Keratinocyte (primary cell): ENCODE results near the gene SLC24A5. TPM values are rescaled to one million over a fixed set of nuclear protein-coding genes. Genes with fewer than 3 reads are reported as not detected.

ENCODE experiments used
- DNase-seq: peaks from one replicate; pipeline ENCODE4 v3.0.0-alpha.2; 2011; ENCODE audit warnings: low read depth, missing footprints, low spot score
- FAIRE-seq: peaks from 2 replicates; lab custom pipeline; 2011; peaks lifted over from hg19 to GRCh38; lab: Jason Lieb, UNC
- H2AFZ ChIP-seq: 2 replicates; pipeline ENCODE4 v1.6.0; 2012; ENCODE audit warnings: low read length, control low read depth, inconsistent platforms; ENCODE audit not compliant: control insufficient read depth
- H3K27ac ChIP-seq: 2 replicates; pipeline ENCODE4 v1.5.1; 2011; ENCODE audit warnings: low read length; ENCODE audit not compliant: control insufficient read depth, insufficient read depth
- H3K27me3 ChIP-seq: 3 replicates; pipeline ENCODE4 v1.6.0; 2011; ENCODE audit warnings: low read length; ENCODE audit not compliant: control insufficient read depth, insufficient read depth; ENCODE audit errors: extremely low read depth
- H3K36me3 ChIP-seq, 2 experiments: 2 replicates in 1 of 2; 3 replicates in 1 of 2; pipeline ENCODE4 v1.5.1; 2011; ENCODE audit warnings: low read length in 2 of 2, mild to moderate bottlenecking in 1 of 2; ENCODE audit not compliant: control insufficient read depth in 2 of 2, insufficient read depth in 2 of 2; ENCODE audit errors: extremely low read depth in 1 of 2
- H3K4me1 ChIP-seq: 3 replicates; pipeline ENCODE4 v1.5.1; 2011; ENCODE audit warnings: low read length; ENCODE audit not compliant: control insufficient read depth, insufficient read depth; ENCODE audit errors: extremely low read depth
- H3K4me2 ChIP-seq: 3 replicates; pipeline ENCODE4 v1.6.0; 2011; ENCODE audit warnings: low read depth, low read length; ENCODE audit not compliant: control insufficient read depth, insufficient read depth; ENCODE audit errors: extremely low read depth
- H3K4me3 ChIP-seq, 3 experiments: fragments of 200-600 bp in 1 of 3; sonication (generic) in 1 of 3; 2 replicates in 2 of 3; 3 replicates in 1 of 3; pipeline ENCODE4 v1.5.1; 2011 to 2016; ENCODE audit warnings: low read length in 3 of 3, mild to moderate bottlenecking in 3 of 3, control low read depth in 2 of 3, inconsistent platforms in 1 of 3, low read depth in 1 of 3, mixed read lengths in 1 of 3, mixed run types in 1 of 3, moderate library complexity in 1 of 3; ENCODE audit not compliant: control insufficient read depth in 2 of 3, insufficient read depth in 2 of 3; ENCODE audit errors: extremely low read depth in 1 of 3
- H3K79me2 ChIP-seq: 2 replicates; pipeline ENCODE4 v1.6.0; 2012; ENCODE audit warnings: low read length; ENCODE audit not compliant: control insufficient read depth, insufficient read depth
- H3K9ac ChIP-seq: 3 replicates; pipeline ENCODE4 v1.6.0; 2011; ENCODE audit warnings: low read length; ENCODE audit not compliant: control insufficient read depth, insufficient read depth; ENCODE audit errors: extremely low read depth
- H3K9me1 ChIP-seq: 3 replicates; pipeline ENCODE4 v1.6.0; 2011; ENCODE audit warnings: low read length; ENCODE audit not compliant: control insufficient read depth, insufficient read depth; ENCODE audit errors: extremely low read depth
- H3K9me3 ChIP-seq: 2 replicates; pipeline ENCODE4 v1.5.1; 2012; ENCODE audit warnings: low read depth, low read length; ENCODE audit not compliant: control insufficient read depth
- H4K20me1 ChIP-seq: 3 replicates; pipeline ENCODE4 v1.6.0; 2011; ENCODE audit warnings: low read length; ENCODE audit not compliant: control insufficient read depth, insufficient read depth; ENCODE audit errors: extremely low read depth
- EZH2 ChIP-seq: IDR thresholded peaks from one replicate; pipeline ENCODE4 v1.6.1; 2012; ENCODE audit warnings: inconsistent platforms, mild to moderate bottlenecking, low read length, moderate library complexity
- dilution Hi-C: fragments of 300-500 bp; cut with MboI; formaldehyde crosslinking; loops from one replicate; pipeline ENCODE4 v1.7.0; 2020; ENCODE audit warnings: low sequenced_read_pairs; ENCODE audit not compliant: extremely low pct_ligation_motif_present
- polyA plus RNA-seq, 5 experiments: library from polyadenylated mRNA; depleted of rRNA in 3 of 5; stranded (reverse) in 3 of 5; stranded (forward) in 1 of 5; unstranded in 1 of 5; fragments of >200 nt; gene quantifications; 1 replicate in 1 of 5; 2 replicates in 3 of 5; 3 replicates in 1 of 5; pipeline versions ENCODE4 v1.2.1 to v1.2.3, GENCODE V29; 2011 to 2012; ENCODE audit warnings: missing spikeins in 2 of 5, low read depth in 1 of 5, low replicate concordance in 1 of 5
- TF ChIP-seq, protein P1 (sequence below), 3 experiments: IDR thresholded peaks in 1 of 3; conservative IDR thresholded peaks in 1 of 3; optimal IDR thresholded peaks in 1 of 3; 2 replicates in 2 of 3; 3 replicates in 1 of 3; pipeline versions ENCODE3 to v1.5.1; 2011; ENCODE audit warnings: low read length in 3 of 3, mild to moderate bottlenecking in 3 of 3, moderate library complexity in 2 of 3, control low read depth in 1 of 3, inconsistent platforms in 1 of 3; ENCODE audit not compliant: insufficient read depth in 2 of 3; ENCODE audit errors: extremely low read depth in 1 of 3

The SLC24A5 gene
- polyA plus RNA-seq, 1 donor (not counting 4 experiments of a cell fraction or from before 2014, with no cell fraction given): 0.04 TPM

DNA sequence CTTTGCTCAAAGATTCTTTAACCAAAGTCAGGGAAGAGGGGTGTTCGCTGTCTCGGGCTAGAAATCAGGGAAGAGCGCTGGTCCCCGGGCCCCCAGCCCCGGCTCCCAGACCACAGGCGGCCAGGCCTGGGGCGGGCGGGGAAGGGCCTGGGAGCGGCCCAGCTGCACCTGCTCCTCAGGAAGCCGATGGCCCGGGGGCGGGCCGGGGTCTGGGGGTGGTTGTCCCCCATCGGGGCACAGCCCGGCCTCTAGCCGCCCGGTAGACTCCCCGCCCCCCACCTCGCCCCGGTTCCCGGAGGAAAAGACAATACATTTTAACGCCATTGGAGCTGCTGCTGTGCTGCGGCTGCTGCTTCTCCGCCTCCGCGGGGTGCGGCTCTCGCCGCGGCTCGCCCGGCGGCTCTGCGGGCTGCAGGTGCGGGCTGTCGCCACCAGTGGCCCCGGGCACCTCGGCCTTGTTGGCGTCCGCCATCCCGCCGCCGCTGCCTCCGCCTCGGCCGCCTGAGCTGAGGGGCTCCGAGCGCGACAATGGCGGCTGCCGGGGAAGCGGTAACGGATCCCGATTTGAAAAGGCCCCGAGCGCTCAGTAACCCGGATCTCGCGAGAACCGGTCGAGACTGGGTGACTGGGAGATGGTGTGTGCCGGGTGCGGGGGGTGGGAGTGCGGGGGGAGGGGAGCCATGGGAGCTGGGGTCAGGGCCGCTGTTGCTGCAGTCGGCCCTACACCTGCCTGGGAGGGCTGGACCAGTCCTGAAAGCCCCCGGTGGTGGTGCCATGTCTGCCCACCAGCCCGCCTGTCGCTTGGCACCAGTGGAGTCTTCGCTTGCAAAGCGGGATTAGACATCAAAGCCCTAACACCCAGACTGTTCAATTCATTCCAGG, 57.2 kb downstream of the SLC24A5 start, which contains the start of gene MYEF2:
Gene MYEF2 (minus strand): TSS at position 530 of the 882 bp plus-strand sequence. CDS start 58 bp downstream, at position 472.
- Histone ChIP-seq H3K9me1 (no peaks in the 10 kb centered on the region), H3K9ac (peak within 1 kb of the TSS; percentile 18), H3K4me2 (peak within 1 kb of the TSS; percentile 39), H3K36me3 (no peaks in the 10 kb centered on the region), H3K4me3 (peak within 1 kb of the TSS; percentile 35 to 68 (median 55)), H3K79me2 (no peaks in the 10 kb centered on the region), H3K27me3 (peaks cover 4% of the 10 kb centered on the region), H2AFZ (peak within 1 kb of the TSS; percentile 57), H3K27ac (no peak within 1 kb of the TSS), H3K9me3 (no peaks in the 10 kb centered on the region), H3K4me1 (no peaks in the 10 kb centered on the region), H4K20me1 (no peaks in the 10 kb centered on the region)
- DNase-seq (no peak), FAIRE-seq (no peak)
- TF ChIP-seq, protein P1, sequence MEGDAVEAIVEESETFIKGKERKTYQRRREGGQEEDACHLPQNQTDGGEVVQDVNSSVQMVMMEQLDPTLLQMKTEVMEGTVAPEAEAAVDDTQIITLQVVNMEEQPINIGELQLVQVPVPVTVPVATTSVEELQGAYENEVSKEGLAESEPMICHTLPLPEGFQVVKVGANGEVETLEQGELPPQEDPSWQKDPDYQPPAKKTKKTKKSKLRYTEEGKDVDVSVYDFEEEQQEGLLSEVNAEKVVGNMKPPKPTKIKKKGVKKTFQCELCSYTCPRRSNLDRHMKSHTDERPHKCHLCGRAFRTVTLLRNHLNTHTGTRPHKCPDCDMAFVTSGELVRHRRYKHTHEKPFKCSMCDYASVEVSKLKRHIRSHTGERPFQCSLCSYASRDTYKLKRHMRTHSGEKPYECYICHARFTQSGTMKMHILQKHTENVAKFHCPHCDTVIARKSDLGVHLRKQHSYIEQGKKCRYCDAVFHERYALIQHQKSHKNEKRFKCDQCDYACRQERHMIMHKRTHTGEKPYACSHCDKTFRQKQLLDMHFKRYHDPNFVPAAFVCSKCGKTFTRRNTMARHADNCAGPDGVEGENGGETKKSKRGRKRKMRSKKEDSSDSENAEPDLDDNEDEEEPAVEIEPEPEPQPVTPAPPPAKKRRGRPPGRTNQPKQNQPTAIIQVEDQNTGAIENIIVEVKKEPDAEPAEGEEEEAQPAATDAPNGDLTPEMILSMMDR (optimal IDR thresholded peaks at IDR 0.05 in 1 of 3, IDR thresholded peaks at IDR 0.05 in 1 of 3, conservative IDR thresholded peaks at IDR 0.05 in 1 of 3; ENCODE audit: extremely low read depth in 1 of 3, insufficient read depth in 2 of 3, low read length in 3 of 3): no peak
- no peak for TF ChIP-seq EZH2
- dilution Hi-C loops: no loop called here

DNA sequence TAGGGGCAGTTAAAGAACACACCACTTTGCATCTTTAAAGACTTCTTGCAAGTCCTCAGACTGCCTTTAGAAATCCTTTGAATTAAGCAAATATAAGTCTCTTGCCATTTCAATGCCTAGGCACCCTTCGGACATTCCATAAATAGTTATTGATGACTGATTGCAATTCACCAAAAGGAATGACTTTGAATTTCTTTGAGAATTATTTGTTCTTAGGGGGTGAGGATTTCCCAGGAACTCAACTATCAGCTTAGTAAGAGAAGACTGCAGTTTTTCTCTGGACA, 57.8 kb downstream of the SLC24A5 start:
- peak overlapping the region; percentile 39 for H3K4me2 ChIP-seq
- no peak overlapping the region for H3K9ac ChIP-seq
- TF ChIP-seq, protein P1 (optimal IDR thresholded peaks at IDR 0.05 in 1 of 3, IDR thresholded peaks at IDR 0.05 in 1 of 3, conservative IDR thresholded peaks at IDR 0.05 in 1 of 3; ENCODE audit: extremely low read depth in 1 of 3, insufficient read depth in 2 of 3, low read length in 3 of 3): no peak
- TF ChIP-seq EZH2: no peak
- H3K4me1 ChIP-seq: no peaks in the 10 kb centered on the region
- no peak overlapping the region for H2AFZ ChIP-seq
- no peak overlapping the region for H3K27ac ChIP-seq
- dilution Hi-C loops: no loop called here
- FAIRE-seq (no peak), DNase-seq (no peak)
- H3K27me3 ChIP-seq: peaks cover 4% of the 10 kb centered on the region
- H3K36me3 ChIP-seq: no peaks in the 10 kb centered on the region
- H3K9me3 ChIP-seq: no peaks in the 10 kb centered on the region
- H3K79me2 ChIP-seq: no peaks in the 10 kb centered on the region
- H3K4me3 ChIP-seq: peak overlapping the region in 1 of 3 experiments; percentile 11
- H3K9me1 ChIP-seq: no peaks in the 10 kb centered on the region
- no peaks in the 10 kb centered on the region for H4K20me1 ChIP-seq
